ENCODE results near the gene HUNK.

DNA sequence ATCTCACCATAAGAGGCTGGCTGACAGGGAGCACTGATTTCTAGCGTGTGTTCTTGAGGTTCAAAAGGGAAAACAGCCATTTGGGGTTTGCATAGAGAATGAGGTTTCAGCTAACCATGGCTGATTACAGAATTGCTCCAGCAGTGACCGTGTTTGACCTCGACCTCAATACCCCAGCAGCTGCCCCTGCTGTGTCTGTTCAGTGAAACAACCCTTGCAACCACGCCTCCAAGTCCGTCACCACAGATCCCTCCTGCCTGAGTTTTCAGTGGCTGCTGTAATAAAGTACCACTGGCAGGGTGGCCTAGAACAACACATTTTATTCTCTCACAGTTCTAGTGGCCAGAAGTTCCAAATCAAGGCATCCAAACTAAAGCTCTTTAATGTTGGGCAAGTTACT, 147.7 kb downstream of the HUNK start:
- TF ChIP-seq, protein P1, sequence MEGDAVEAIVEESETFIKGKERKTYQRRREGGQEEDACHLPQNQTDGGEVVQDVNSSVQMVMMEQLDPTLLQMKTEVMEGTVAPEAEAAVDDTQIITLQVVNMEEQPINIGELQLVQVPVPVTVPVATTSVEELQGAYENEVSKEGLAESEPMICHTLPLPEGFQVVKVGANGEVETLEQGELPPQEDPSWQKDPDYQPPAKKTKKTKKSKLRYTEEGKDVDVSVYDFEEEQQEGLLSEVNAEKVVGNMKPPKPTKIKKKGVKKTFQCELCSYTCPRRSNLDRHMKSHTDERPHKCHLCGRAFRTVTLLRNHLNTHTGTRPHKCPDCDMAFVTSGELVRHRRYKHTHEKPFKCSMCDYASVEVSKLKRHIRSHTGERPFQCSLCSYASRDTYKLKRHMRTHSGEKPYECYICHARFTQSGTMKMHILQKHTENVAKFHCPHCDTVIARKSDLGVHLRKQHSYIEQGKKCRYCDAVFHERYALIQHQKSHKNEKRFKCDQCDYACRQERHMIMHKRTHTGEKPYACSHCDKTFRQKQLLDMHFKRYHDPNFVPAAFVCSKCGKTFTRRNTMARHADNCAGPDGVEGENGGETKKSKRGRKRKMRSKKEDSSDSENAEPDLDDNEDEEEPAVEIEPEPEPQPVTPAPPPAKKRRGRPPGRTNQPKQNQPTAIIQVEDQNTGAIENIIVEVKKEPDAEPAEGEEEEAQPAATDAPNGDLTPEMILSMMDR (IDR thresholded peaks at IDR 0.05): no peak
- no peak for TF ChIP-seq POLR2A (IDR thresholded peaks at IDR 0.05)
- no peak for TF ChIP-seq POLR2AphosphoS5 (IDR thresholded peaks at IDR 0.05)
- TF ChIP-seq EP300 (IDR thresholded peaks at IDR 0.05): no peak

Data from sigmoid colon (tissue), 4 donors.